GM19025 (cell line): ENCODE results near the gene DYNLT4.
"Not testable (repeated sequence)": the region's sequence is repeated elsewhere in the genome, so short reads cannot be mapped to it uniquely, and the experiment has no call there.

Source experiments
- ATAC-seq: cut with Tn5 transposase; IDR thresholded peaks from one replicate; pipeline ENCODE4 v1.9.1; 2021; ENCODE audit warnings: mild to moderate bottlenecking, low read depth, moderate library complexity; ENCODE audit not compliant: unreplicated experiment

Gene DYNLT4

DNA sequence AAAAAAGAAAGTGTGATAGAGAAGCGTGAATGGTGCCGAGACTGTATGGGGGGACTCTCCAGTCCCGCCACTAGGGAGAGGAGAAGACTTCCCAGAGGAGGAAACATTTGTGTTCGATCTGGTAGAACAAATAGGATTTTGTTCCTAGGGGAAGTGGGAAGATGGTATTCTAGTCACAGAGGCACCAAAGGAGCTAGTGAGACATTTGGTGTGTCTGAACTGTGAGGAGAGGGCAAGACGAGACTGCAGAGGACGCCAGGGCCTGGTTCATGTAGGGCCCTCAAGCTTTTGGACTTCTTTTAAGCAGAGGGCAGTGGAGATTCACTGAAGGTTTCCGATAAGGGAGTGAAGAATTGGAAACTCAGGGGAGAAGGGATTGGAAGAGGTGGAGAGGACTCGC, 4.1 kb upstream of the DYNLT4 start:
- ATAC-seq: no peak

GRCh38 chr1:44810762-44811105, 3.6 kb upstream of the DYNLT4 start:
- not testable (repeated sequence) for ATAC-seq

DNA sequence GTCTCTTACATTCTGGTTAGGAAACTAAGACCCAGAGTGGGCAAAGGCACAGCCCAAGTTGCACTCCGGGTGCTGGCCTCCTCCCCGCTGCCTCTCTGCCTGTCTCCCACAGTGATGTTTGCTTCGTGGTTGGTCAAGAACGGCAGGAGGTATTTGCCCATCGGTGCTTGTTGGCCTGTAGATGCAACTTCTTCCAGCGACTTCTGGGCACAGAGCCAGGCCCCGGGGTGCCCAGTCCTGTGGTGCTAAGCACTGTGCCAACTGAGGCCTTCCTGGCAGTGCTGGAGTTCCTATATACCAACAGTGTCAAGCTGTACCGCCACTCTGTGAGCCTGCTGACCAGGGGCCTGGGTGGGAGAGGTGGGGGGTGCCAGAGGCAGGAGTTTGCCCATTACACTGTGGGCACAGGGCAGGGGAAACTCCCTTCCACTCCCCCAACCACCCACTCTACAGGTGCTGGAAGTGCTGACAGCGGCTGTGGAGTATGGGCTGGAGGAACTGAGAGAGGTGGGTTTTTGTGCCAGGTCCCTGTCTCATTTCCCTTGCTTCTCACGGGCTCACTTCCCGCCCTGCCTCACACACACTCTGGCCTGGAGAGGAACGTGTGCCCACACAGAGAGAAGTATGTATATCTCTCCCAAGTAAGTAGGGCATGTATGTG, 3.1 kb upstream of the DYNLT4 start:
- no peak for ATAC-seq

- no peak for ATAC-seq
Observed at GRCh38 chr1:44808938-44809917, 2.1 kb upstream of the DYNLT4 start.

DNA sequence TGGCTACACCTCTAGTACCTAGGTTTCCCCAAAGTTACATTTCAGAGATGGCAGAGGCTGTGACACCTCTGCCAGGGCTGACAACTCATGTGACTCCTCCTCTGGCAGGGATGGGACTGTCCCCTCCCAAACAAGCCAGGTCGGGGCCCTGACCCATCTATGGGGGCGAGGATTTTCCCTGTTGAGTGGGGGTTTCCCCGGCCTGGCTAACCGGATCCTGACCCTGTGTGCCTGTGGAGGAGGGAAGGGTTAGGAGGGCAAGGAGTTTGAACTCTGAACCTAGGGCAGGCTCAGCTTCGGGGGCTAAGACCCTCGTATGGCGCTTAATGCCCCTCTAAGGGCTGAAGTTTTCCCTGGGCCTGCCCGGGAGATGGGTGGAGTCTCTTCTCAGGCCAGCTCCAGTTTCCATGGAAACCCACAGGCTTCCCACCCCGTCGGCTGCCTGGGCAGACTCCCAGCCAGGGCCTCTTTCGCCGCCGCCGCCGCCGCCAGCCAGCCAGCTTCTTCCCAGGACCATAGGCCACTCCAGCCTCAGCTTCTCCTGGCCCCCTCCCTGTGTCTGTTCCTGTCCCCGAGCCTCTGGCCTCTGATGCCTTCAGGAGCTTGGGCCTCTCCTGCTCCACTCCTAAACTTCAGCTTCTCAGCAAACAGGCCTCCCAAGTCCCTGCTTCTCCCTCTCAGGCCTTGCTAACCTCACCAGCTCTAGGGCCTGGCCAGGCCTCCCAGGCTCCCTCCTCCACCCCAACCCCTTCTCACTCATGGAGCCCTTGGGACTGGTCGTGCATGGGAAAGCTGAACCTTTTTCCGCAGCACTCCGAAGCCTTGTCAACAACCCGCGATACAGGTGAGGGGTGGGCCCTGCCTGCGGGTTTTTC, 1.1 kb upstream of the DYNLT4 start, which contains the start of gene BTBD19:
BTBD19 (plus strand) TSS at position 461 of the 875 bp plus-strand sequence; CDS start at position 759, 298 bp downstream.
- peak; percentile 35 for ATAC-seq

DNA sequence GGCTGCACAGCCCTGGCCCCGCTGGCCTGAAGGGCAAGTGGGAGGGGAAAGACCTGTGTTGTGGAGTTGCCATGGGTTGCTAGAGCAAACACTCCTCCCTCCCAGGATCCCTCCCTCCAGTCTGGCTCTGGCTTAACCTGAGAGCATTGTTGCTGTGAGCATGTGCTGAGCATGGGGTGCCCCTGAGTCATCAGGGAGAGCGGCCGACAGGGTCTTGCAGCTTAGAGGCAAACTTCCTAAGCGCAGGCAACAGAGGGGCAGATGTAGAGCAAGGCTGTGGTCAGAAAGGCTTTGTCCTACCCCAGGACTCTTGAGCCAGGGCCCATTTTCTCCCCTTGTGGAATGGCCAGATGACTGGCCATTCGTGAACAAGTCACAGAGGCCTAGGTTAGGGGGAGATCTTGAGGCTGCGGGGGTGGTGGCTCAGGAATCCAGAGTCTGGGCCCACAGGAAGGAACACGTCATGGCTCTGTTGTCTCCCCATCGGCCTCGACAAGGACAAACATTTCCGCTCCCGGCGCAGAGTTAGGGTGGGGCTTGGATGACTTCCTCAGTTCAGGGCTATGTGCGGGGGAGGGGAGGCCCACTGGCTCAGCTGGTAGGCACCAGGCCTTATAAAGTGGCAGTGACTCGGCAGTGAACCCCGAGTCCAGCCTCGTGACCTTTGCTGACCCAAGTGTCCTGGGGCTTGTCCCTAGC, 362 bp upstream of the DYNLT4 start:
- ATAC-seq: peak; percentile 31

GRCh38 chr1:44806025-44806703, 987 bp downstream of the DYNLT4 start:
- ATAC-seq: no peak

- ATAC-seq: no peak
Observed at GRCh38 chr1:44805311-44806024, 1.7 kb downstream of the DYNLT4 start.

DNA sequence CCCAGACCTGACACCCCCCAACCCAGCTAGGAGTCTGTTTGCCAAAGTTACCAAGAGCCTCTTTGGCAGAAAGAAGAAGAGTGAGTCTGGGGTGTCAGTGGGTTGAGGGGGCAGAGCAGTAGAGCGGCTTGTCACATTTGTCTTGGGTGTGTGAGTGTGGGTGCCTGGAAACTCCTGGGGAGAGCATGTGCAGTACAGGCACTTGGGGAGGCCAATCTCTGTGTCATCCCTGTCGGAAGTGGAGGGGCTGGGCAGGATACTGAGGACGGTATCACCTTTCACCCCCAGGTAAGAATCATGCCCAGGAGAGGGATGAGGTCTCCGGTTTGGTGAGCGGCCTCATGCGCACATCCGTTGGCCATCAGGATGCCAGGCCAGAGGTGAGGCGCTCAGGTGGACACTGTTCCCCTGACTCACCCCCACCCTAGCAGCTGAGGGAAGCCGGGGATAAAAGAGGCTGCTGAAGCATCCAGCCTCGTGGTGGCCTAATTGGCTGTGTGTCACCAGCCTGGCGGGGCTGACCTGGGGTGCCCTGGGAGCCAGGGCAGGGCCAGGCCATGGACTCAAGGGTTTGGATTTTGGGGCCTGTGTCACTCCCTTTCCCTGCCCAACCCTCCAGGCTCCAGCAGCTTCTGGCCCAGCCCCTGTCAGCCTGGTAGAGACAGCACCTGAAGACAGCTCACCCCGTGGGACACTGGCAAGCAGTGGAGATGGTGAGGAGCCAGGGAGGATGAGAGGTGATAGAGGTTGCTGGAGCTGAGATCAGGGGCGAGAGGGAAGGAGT, 3.6 kb downstream of the DYNLT4 start:
- ATAC-seq: no peak

- ATAC-seq: no peak
Observed at GRCh38 chr1:44803062-44803311, 4.2 kb downstream of the DYNLT4 start.

GRCh38 chr1:44802306-44803061, 4.7 kb downstream of the DYNLT4 start:
- no peak for ATAC-seq

GRCh38 chr1:44801491-44802305, 5.5 kb downstream of the DYNLT4 start:
- no peak for ATAC-seq

DNA sequence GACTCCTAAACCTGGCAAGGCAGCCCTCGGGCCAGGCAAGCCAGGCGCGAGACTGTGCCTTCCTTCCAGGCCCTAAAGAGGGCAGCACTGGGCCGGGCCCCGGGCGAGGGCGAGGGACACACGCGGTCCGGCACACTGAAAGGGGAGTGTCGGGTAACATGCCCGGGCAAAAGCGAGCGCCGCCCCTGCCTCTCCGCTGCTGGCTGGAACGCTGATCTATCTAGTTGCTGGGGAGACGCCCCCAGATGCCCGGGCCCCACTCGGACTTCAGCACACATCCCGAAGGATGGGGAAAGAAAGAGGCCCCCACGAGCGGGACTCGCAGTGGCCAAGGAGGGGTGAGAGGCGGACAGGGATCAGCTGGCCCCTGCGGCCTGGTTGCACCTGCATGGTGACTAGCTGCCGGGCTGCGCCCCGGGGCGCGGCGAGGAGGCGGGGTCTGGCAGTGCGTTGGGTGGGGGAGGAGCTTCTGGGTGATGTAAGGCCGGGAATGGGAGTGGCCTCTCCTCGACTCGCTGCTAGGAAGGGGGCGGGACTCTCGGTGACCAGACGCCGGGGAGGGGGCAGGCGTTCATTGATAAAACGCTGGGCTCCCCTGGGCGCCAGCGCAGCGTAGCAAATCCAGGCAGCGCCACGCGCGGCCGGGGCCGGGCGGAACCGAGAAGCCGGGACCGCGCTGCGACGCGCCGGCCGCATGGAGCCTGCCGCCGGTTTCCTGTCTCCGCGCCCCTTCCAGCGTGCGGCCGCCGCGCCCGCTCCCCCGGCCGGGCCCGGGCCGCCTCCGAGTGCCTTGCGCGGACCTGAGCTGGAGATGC, 7.2 kb downstream of the DYNLT4 start, which contains the start of gene PLK3:
PLK3 (plus strand) TSS at position 608 of the 815 bp plus-strand sequence; CDS start at position 695, 87 bp downstream.
- ATAC-seq: peak; percentile 79

- ATAC-seq: no peak
Observed at GRCh38 chr1:44798481-44799365, 8.4 kb downstream of the DYNLT4 start.

- ATAC-seq: not testable (repeated sequence)
Observed at GRCh38 chr1:44797886-44798285, 9.3 kb downstream of the DYNLT4 start.
